Uterus (tissue), 2 donors: ENCODE data around the gene MND1.

Experiments
- POLR2A ChIP-seq, 2 donors: fragments of 450-650 bp; IDR thresholded peaks; one replicate each; pipeline ENCODE4 v1.6.1; 2016; ENCODE audit warnings: antibody characterized with exemption in 2 of 2, mild to moderate bottlenecking in 1 of 2, moderate library complexity in 1 of 2
- TF ChIP-seq, protein P1 (sequence below), 4 experiments: fragments of 200-600 bp in 2 of 4; fragments of 450-650 bp in 2 of 4; sonication (generic) in 2 of 4; IDR thresholded peaks; one replicate each; pipeline ENCODE4 v1.5.1; 2016 to 2019; ENCODE audit warnings: antibody characterized with exemption in 4 of 4, mild to moderate bottlenecking in 2 of 4, moderate library complexity in 1 of 4

DNA sequence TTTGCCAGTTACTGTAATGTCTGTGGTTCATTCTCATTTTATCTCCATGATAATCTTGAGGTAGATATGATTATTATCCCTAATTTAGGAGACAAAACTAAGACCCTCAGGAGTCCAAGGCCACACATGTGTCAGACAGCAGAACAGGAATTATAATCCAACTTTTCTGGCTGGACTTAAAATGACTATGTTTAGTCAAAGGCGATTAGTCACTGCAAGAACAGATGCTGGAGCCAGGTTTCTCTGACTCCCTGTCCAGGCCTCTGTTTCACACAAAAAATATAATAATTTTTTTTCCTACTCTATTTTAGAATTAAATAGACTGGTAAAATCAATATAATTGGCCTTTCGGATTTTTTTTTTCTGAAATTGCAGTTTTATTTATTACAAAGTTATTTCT is 64.9 kb downstream of the MND1 start:
- TF ChIP-seq, protein P1, sequence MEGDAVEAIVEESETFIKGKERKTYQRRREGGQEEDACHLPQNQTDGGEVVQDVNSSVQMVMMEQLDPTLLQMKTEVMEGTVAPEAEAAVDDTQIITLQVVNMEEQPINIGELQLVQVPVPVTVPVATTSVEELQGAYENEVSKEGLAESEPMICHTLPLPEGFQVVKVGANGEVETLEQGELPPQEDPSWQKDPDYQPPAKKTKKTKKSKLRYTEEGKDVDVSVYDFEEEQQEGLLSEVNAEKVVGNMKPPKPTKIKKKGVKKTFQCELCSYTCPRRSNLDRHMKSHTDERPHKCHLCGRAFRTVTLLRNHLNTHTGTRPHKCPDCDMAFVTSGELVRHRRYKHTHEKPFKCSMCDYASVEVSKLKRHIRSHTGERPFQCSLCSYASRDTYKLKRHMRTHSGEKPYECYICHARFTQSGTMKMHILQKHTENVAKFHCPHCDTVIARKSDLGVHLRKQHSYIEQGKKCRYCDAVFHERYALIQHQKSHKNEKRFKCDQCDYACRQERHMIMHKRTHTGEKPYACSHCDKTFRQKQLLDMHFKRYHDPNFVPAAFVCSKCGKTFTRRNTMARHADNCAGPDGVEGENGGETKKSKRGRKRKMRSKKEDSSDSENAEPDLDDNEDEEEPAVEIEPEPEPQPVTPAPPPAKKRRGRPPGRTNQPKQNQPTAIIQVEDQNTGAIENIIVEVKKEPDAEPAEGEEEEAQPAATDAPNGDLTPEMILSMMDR (IDR thresholded peaks at IDR 0.05) = no peak
- no peak for TF ChIP-seq POLR2A (IDR thresholded peaks at IDR 0.05)
